ENCODE results near the gene ITPK1. TPM values are rescaled to one million over a fixed set of nuclear protein-coding genes. Genes with fewer than 3 reads are reported as not detected.

Gene ITPK1
- total RNA-seq, 3 donors from 2014 or later (not counting 1 experiment from before 2014, with no cell fraction given) = 73.2 to 74.8 (median 74.4) TPM

GRCh38 chr14:92928258-92928629, 187.5 kb downstream of the ITPK1 start:
- Mint-ChIP-seq H3K36me3 (no peaks in the 10 kb centered on the region), H3K27me3 (ENCODE audit: low read depth in 2 of 2) (peaks cover 0 to 14% of the 10 kb centered on the region in 2 donors), H3K4me1 (peaks cover 0 to 8% of the 10 kb centered on the region in 2 donors), H3K9me3 (no peaks in the 10 kb centered on the region), H3K4me3 (no peak overlapping the region), H3K27ac (no peak overlapping the region)
- Histone ChIP-seq H3K9me3 (ENCODE audit: control insufficient read depth, insufficient read depth, low read length) (no peaks in the 10 kb centered on the region), H3K27me3 (ENCODE audit: control insufficient read depth, insufficient read depth, low read length) (peaks cover 5% of the 10 kb centered on the region), H3K36me3 (ENCODE audit: control insufficient read depth, insufficient read depth, low read length) (no peaks in the 10 kb centered on the region), H3K27ac (ENCODE audit: low read length) (no peak overlapping the region), H3K4me1 (ENCODE audit: control insufficient read depth, insufficient read depth, low read length) (no peaks in the 10 kb centered on the region), H3K4me3 (ENCODE audit: low read length) (no peak overlapping the region)
- no peak for TF ChIP-seq CTCF (IDR thresholded peaks at IDR 0.05)
- no peak for DNase-seq
- intact Hi-C loops (cut with micrococcal nuclease) = no loop called here
- WGBS (ENCODE audit: insufficient coverage) = 74% methylated on average over 2 of the region's 3 CpGs
- ATAC-seq = no peak

DNA sequence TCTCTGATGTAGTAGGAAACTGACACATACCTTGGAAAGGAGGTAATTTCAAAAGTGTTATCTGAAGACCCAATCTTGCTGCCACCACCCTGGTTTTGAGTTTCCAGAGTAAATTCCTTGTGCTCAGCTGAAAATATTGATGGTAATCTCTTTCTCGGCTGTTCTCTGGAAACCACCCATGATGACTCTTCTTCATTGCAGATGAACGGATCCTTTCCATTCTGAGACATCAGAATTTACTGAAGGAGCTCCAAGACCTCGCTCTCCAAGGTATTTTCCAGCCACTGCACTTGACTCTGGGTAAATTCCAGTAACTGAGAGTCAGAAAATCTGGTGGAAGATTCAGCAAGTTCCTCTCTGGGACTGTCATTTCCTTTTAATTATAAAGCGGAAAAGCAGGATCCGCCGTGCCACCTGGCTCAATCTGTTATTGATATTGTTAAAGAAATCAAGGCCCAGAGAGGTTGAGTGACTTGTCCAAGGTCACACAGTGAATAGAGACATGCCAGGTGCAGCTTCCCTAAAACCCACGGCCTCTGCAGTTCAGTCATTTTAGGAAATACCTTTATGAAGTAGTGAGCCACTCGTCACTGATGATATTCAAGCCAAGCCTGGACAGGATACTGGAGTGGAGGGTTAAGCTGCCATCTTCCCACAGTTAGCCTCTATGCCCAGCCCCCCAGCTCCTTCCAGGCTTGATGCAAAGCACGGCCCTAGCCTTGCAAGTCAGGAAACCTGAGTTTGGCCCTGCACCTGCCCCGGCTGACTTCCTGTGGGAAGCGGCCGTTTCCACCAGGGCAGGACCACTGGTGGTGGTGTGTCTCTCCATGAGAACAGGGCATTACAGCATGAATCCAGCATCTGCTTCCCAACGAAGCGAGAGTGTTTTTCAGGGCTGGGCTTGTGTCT, 188.1 kb downstream of the ITPK1 start:
- no peaks in the 10 kb centered on the region for H3K9me3 ChIP-seq (ENCODE audit: control insufficient read depth, insufficient read depth, low read length)
- H3K4me1 Mint-ChIP-seq = peaks cover under 1 to 11% of the 10 kb centered on the region in 2 donors
- intact Hi-C loops (cut with micrococcal nuclease) = no loop called here
- peaks cover 5% of the 10 kb centered on the region for H3K27me3 ChIP-seq (ENCODE audit: control insufficient read depth, insufficient read depth, low read length)
- no peak overlapping the region for H3K27ac ChIP-seq (ENCODE audit: low read length)
- peaks cover 2 to 16% of the 10 kb centered on the region in 2 donors for H3K27me3 Mint-ChIP-seq (ENCODE audit: low read depth in 2 of 2)
- no peak overlapping the region for H3K4me3 ChIP-seq (ENCODE audit: low read length)
- ATAC-seq (no peak), DNase-seq (no peak)
- 69% methylated on average over 14 of the region's 14 CpGs for WGBS (ENCODE audit: insufficient coverage)
- H3K27ac Mint-ChIP-seq = no peak overlapping the region
- no peaks in the 10 kb centered on the region for H3K36me3 Mint-ChIP-seq
- no peak for TF ChIP-seq CTCF (IDR thresholded peaks at IDR 0.05)
- no peaks in the 10 kb centered on the region for H3K9me3 Mint-ChIP-seq
- H3K4me3 Mint-ChIP-seq = no peak overlapping the region
- no peaks in the 10 kb centered on the region for H3K36me3 ChIP-seq (ENCODE audit: control insufficient read depth, insufficient read depth, low read length)
- H3K4me1 ChIP-seq (ENCODE audit: control insufficient read depth, insufficient read depth, low read length) = no peaks in the 10 kb centered on the region

DNA sequence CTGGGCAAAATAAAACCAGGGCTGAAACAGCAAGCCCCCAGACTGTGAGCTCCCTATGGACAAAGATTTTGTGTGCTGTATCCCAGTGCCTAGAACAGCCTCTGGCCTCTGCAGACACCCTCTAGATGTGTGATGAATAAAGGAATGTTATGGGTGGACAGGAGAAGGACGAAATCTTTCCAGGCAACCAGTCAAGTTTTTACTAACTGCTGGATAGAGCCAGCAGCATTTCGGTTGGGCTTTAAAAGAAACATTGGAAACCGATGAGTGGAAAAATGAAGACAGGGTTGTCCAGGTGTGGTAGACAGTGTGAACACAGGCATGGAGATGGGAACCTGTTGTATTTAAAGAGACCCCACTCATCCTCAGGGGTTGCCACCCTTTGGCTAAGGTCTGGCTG, 188.8 kb downstream of the ITPK1 start:
- Histone ChIP-seq H3K9me3 (ENCODE audit: control insufficient read depth, insufficient read depth, low read length) (no peaks in the 10 kb centered on the region), H3K27ac (ENCODE audit: low read length) (no peak overlapping the region), H3K27me3 (ENCODE audit: control insufficient read depth, insufficient read depth, low read length) (peaks cover 5% of the 10 kb centered on the region), H3K36me3 (ENCODE audit: control insufficient read depth, insufficient read depth, low read length) (no peaks in the 10 kb centered on the region), H3K4me3 (ENCODE audit: low read length) (no peak overlapping the region), H3K4me1 (ENCODE audit: control insufficient read depth, insufficient read depth, low read length) (no peaks in the 10 kb centered on the region)
- peaks cover 8 to 23% of the 10 kb centered on the region in 2 donors for H3K27me3 Mint-ChIP-seq (ENCODE audit: low read depth in 2 of 2)
- H3K36me3 Mint-ChIP-seq = no peaks in the 10 kb centered on the region
- ATAC-seq (no peak), DNase-seq (no peak)
- TF ChIP-seq CTCF (IDR thresholded peaks at IDR 0.05) = no peak
- intact Hi-C loops (cut with micrococcal nuclease) = no loop called here
- H3K9me3 Mint-ChIP-seq = no peaks in the 10 kb centered on the region
- peaks cover 6 to 15% of the 10 kb centered on the region in 2 donors for H3K4me1 Mint-ChIP-seq
- WGBS (ENCODE audit: insufficient coverage) = 90% methylated on average over 3 of the region's 3 CpGs
- no peak overlapping the region for H3K27ac Mint-ChIP-seq
- no peak overlapping the region for H3K4me3 Mint-ChIP-seq
